Subcutaneous adipose tissue (tissue), 4 donors: ENCODE results near the gene ANKRD11. TPM values are rescaled to one million over a fixed set of nuclear protein-coding genes. Genes with fewer than 3 reads are reported as not detected.

Experiments used
- total RNA-seq, 4 donors: library from RNA; depleted of rRNA; stranded (reverse); fragments of >200 nt; gene quantifications; one replicate each; pipeline ENCODE4 v1.1.0, GENCODE V29; 2016
- TF ChIP-seq, protein P1 (sequence below): fragments of 450-650 bp; IDR thresholded peaks from one replicate; pipeline ENCODE4 v1.5.1; 2016; ENCODE audit warnings: low read depth, mild to moderate bottlenecking, control low read depth, antibody characterized with exemption, moderate library complexity

The ANKRD11 gene
- total RNA-seq, 4 donors from 2014 or later: 56.1 to 190 (median 62.6) TPM

DNA sequence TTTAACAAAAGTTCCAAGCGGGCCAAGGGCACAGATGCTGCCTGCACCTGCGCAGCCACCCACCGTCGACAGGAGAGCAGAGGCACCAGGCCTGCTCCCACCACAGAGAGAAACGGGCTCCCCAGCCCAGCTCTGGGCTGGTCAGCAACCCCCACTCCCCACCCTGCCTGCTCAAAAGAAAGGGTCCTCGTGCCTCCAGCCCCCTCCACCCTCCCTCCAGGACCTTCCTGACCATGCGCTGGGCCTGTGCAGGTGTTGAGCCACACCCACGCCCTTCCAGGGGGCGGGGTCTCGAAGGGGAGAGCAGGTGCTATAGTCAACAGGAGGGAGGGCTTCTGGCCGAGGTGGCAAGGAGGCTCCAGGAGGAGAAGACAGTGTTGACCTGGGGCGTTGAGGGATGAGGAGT lies 247.6 kb downstream of the ANKRD11 start:
- TF ChIP-seq, protein P1, sequence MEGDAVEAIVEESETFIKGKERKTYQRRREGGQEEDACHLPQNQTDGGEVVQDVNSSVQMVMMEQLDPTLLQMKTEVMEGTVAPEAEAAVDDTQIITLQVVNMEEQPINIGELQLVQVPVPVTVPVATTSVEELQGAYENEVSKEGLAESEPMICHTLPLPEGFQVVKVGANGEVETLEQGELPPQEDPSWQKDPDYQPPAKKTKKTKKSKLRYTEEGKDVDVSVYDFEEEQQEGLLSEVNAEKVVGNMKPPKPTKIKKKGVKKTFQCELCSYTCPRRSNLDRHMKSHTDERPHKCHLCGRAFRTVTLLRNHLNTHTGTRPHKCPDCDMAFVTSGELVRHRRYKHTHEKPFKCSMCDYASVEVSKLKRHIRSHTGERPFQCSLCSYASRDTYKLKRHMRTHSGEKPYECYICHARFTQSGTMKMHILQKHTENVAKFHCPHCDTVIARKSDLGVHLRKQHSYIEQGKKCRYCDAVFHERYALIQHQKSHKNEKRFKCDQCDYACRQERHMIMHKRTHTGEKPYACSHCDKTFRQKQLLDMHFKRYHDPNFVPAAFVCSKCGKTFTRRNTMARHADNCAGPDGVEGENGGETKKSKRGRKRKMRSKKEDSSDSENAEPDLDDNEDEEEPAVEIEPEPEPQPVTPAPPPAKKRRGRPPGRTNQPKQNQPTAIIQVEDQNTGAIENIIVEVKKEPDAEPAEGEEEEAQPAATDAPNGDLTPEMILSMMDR: no peak

DNA sequence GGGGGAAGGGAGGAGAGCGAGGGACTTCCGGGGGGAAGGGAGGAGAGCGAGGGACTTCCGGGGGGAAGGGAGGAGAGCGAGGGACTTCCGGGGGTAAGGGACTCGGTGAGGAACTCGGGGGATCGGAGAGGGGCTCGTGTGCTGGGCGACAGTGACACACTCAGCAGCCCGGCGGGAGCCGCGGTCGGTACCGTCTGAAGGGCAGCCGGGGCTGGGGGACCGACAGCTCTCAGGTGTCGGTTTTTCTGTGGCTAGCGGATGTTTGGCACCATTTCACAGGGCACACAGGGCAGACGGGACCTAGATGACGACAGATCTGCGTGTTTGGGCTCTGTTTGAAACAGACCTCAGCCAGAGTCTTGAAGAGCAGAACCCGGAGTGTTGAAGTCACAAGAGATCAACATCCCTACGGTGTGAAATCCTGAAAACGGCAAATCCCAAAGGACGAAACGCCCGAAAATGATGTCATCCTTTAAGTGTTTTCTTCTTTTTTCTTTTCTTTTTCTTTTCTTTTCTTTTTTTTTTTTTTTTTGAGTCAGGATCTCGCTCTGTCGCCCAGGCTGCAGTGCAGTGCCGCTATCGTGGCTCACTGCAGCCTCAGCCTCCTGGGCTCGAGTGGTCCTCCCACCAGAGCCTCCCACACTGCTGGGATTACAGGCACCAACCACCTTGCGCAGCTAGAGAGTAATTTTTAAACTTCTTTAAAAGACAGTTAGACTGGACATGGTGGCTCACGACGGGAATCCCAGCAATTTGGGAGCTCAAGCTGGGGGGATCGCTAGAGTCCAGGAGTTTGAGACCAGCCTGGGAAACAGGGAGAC lies 249.0 kb downstream of the ANKRD11 start:
- TF ChIP-seq, protein P1: no peak

DNA sequence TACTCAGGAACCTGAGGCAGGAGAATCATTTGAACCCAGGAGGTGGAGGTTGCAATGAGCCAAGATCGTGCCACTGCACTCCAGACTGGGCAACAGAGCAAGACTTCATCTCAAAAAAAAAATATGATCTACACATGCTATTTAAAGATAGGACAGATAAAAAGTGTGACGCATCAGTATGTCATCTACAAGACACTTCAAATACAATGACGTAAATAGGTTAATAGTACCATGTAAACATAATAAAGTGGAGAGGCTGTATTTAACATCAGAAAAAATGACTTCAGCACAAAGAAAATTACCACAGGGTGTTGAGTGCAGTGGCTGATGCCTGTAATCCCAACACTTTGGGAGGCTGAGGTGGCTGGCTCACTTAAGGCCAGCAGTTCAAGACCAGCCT lies 252.6 kb downstream of the ANKRD11 start:
- TF ChIP-seq, protein P1: no peak

DNA sequence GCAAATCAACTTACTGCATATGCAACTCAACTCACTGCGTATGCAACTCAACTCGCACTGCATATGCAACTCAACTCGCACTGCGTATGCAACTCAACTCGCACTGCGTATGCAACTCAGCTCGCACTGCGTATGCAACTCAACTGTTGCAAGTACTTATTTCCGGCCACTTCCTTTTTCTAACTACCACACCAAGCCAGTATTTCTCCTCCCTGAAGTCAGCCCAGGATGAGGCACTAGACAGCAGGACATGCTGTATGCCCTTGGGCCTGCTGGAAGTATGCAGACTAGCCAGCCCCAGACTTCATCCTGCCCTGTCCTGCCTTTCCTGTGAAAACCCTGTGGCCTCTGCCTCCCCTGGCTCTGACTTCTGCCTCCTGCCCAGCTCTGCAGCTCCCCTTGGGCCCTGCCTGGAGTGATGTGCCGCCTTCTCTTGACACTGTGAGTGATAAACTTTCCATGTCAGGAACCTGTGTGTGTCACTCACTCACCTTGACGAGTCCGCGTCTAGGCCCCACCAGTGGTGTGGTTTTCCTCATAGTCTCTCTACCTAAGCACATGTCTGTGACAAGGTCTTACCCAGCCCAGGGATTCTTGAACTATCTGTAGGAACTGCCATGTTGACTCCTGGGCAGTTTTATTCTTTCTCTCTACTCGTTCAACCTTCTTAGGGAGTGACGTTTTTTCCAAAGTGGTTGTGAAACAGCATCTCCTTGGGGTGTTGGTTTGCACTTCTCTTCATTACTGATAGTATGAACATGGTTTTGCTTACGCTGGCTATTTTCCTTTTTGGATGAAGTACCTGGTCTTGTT lies 256.5 kb downstream of the ANKRD11 start:
- TF ChIP-seq, protein P1: no peak

DNA sequence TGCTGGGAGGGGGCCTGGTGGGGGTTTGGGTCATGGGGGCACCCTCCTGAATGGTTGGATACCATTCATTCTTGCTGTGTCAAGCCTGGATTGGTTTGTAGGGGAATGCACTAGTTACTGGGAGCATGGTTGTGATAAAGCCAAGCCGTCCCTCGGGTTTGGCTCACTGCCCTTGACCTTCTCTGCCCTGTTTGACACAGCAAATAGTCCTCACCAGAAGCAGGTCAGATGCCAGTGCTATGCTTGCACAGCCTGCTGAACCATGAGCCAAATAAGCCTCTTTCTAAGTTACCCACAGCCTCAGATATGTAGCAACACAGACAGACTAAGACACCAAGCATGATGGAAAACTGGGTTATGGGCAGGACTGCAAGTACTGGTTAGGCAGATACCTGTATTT lies 258.3 kb downstream of the ANKRD11 start:
- TF ChIP-seq, protein P1: no peak

DNA sequence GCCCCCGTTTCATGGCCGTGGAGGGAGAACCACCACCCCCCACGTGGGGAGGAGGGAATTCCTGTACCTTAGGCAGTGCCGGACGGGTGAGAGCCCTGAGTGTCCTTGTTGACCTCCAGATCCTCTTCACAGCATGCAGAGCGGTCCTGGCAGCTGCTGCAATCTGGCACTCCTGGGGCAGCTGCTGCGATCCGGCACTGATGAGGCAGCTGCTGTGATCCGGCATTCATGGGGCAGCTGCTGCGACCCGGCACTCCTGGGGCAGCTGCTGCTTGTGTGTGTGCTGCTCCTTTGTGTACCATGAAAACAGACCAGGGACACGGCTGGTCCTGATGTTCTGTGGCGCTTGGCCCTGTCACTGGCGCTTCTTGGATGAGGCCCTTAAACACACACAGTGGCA lies 260.1 kb downstream of the ANKRD11 start:
- TF ChIP-seq, protein P1: no peak

DNA sequence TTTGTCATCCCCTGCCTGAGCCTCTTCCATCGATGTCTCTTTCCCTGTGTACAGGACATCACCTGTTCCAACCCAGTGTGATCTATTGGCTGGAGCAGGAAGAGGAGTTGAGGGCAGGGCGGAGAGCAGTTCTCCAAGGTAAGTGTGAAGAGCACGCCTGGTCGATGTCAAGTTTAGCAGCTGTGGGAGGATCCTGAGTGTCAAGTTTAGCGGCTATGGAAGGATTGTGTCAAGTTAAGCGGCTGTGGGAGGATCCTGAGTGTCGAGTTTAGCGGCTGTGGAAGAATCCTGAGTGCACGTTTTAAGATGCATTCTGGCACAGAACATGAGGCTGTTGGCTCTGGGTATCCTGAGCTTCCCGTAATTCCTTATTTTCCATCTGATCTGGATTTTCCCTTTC lies 265.7 kb downstream of the ANKRD11 start:
- TF ChIP-seq, protein P1: no peak
